Measurements from ENCODE around the gene CACNA1C. TPM values are rescaled to one million over a fixed set of nuclear protein-coding genes. Genes with fewer than 3 reads are reported as not detected.

The CACNA1C gene
- total and polyA plus RNA-seq, 4 donors = 4.3 to 114 (median 46.3) TPM

DNA sequence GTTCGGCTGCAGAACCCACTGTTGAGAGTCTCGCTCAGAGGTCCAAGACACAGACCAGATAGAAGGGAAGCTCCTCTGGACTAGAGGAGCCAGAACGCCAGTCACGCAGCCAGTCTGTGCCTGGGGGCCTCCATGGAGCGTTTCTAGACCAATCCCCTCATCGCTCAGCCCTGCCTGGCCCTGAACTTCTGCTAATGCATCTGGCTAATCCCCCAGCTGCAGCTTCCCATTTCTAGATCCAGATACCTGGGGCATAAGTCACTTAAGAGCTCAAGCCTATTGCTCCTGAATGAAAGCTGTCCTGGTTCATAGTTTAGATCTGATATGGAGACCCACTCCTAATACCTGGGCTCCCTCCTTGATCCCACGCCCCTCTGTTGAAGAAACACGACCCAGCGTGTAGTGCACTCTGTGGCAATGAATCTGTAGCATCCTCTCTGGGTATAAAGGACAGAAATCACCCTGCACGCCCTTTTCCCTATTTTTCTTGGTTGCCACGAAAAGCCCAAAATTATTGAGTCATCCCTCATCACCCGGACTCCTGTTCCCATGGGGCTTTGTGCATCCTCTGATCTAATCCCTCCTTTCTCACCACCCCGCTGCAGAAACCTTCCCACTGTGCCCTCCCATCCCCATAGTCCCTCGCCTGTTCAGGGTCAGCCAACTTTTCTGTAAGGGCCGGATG is 400.4 kb downstream of the CACNA1C start:
- intact Hi-C loops (cut with DNase I) = no loop called here
- peaks cover 0 to 2% of the 10 kb centered on the region in 2 donors for H3K36me3 ChIP-seq (ENCODE audit: control insufficient read depth in 1 of 2, insufficient read depth in 2 of 2, low read length in 1 of 2)
- H3K27ac ChIP-seq (ENCODE audit: low read depth in 1 of 2, low read length in 2 of 2) = no peak overlapping the region
- no peaks in the 10 kb centered on the region for H3K9me3 ChIP-seq (ENCODE audit: control insufficient read depth, low read length)
- no peaks in the 10 kb centered on the region for H3K27me3 ChIP-seq (ENCODE audit: control insufficient read depth in 1 of 2, insufficient read depth in 2 of 2, low read length in 1 of 2)
- H3K4me1 ChIP-seq (ENCODE audit: control insufficient read depth in 1 of 2, insufficient read depth in 2 of 2, low read length in 2 of 2) = no peaks in the 10 kb centered on the region
- no peak for DNase-seq
- no peak for ATAC-seq (ENCODE audit: low FRiP score)
- WGBS, 2 donors = 82% methylated on average over 15 of the region's 15 CpGs
- H3K4me3 ChIP-seq (ENCODE audit: low read length in 2 of 2) = no peak overlapping the region

DNA sequence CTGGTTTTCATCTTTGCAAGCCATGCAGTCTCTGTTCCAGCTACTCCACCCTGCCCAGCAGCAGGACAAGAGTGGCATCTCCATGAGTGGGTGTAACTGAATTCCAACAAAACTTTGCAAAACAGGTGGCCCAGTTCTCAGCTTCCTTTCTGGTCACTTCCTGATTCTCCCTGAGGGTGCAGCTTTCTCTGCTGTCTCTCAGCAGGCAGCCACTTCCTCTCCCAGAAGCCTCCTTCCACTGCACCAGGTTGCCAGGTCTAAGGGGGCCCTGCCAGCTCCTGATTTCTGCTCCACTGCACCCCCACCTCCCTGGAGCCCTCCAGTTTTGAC is 400.9 kb downstream of the CACNA1C start:
- intact Hi-C loops (cut with DNase I) = no loop called here
- Histone ChIP-seq H3K9me3 (ENCODE audit: control insufficient read depth, low read length) (no peaks in the 10 kb centered on the region), H3K27ac (ENCODE audit: low read depth in 1 of 2, low read length in 2 of 2) (no peak overlapping the region), H3K4me1 (ENCODE audit: control insufficient read depth in 1 of 2, insufficient read depth in 2 of 2, low read length in 2 of 2) (no peaks in the 10 kb centered on the region), H3K4me3 (ENCODE audit: low read length in 2 of 2) (no peak overlapping the region), H3K27me3 (ENCODE audit: control insufficient read depth in 1 of 2, insufficient read depth in 2 of 2, low read length in 1 of 2) (no peaks in the 10 kb centered on the region), H3K36me3 (ENCODE audit: control insufficient read depth in 1 of 2, insufficient read depth in 2 of 2, low read length in 1 of 2) (peaks cover 0 to 3% of the 10 kb centered on the region in 2 donors)
- no peak for DNase-seq
- ATAC-seq (ENCODE audit: low FRiP score) = no peak

DNA sequence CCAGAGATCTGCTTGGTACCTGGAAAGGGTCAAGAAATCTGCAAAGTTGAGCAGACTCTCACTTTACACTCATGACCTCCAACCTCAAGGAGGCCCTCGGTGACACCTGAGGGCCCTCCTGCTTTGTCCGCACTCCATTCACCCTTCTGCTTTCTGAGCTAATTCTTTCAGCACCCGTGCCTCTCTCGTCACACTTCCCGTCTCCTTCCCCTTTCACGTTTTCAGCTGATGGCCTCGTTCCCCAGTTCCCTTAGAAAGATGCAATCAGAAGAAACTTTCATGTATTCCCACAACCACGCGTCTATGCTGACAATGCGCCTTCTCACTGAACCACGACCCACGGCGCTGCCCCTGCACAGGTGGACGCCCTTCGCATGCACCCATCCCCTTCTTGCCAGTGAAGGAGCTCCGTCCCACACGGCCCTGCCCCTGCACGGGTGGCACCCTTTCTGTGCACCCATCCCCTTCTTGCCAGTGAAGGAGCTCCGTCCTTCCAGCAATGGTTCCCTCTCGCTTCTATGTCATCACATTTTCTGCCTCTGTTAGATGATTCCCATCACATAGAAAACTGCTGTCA is 401.9 kb downstream of the CACNA1C start:
- H3K36me3 ChIP-seq (ENCODE audit: control insufficient read depth in 1 of 2, insufficient read depth in 2 of 2, low read length in 1 of 2) = peaks cover 0 to 3% of the 10 kb centered on the region in 2 donors
- ATAC-seq (ENCODE audit: low FRiP score) = no peak
- no peaks in the 10 kb centered on the region for H3K4me1 ChIP-seq (ENCODE audit: control insufficient read depth in 1 of 2, insufficient read depth in 2 of 2, low read length in 2 of 2)
- intact Hi-C loops (cut with DNase I) = no loop called here
- H3K9me3 ChIP-seq (ENCODE audit: control insufficient read depth, low read length) = no peaks in the 10 kb centered on the region
- DNase-seq = no peak
- no peaks in the 10 kb centered on the region for H3K27me3 ChIP-seq (ENCODE audit: control insufficient read depth in 1 of 2, insufficient read depth in 2 of 2, low read length in 1 of 2)
- 88 to 89% methylated on average over 20 of the region's 20 CpGs for WGBS, 2 donors
- no peak overlapping the region for H3K4me3 ChIP-seq (ENCODE audit: low read length in 2 of 2)
- H3K27ac ChIP-seq (ENCODE audit: low read depth in 1 of 2, low read length in 2 of 2) = no peak overlapping the region

DNA sequence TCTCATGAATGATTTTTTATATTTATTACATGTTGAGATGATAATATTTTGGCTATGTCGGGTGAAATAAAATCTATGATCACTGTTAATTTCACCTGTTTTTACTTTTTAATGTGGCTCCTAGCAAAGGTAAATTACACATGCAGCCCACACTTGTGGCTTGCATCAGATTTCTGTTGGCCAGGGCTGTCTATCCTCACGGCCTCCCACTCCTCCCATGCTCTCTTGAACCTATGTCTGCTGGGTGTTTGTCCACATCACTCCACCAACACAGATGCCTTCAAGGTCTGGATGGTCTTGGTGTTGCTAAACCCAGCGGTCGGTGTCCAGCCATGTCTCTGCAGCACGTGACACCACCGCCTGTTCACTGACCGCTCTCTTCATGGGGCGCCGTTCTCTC is 402.6 kb downstream of the CACNA1C start:
- DNase-seq = no peak
- 95 to 97% methylated on average over 9 of the region's 9 CpGs for WGBS, 2 donors
- Histone ChIP-seq H3K9me3 (ENCODE audit: control insufficient read depth, low read length) (no peaks in the 10 kb centered on the region), H3K27me3 (ENCODE audit: control insufficient read depth in 1 of 2, insufficient read depth in 2 of 2, low read length in 1 of 2) (no peaks in the 10 kb centered on the region), H3K4me1 (ENCODE audit: control insufficient read depth in 1 of 2, insufficient read depth in 2 of 2, low read length in 2 of 2) (no peaks in the 10 kb centered on the region), H3K27ac (ENCODE audit: low read depth in 1 of 2, low read length in 2 of 2) (no peak overlapping the region), H3K4me3 (ENCODE audit: low read length in 2 of 2) (no peak overlapping the region), H3K36me3 (ENCODE audit: control insufficient read depth in 1 of 2, insufficient read depth in 2 of 2, low read length in 1 of 2) (peaks cover 0 to 3% of the 10 kb centered on the region in 2 donors)
- no peak for ATAC-seq (ENCODE audit: low FRiP score)
- intact Hi-C loops (cut with DNase I) = no loop called here

DNA sequence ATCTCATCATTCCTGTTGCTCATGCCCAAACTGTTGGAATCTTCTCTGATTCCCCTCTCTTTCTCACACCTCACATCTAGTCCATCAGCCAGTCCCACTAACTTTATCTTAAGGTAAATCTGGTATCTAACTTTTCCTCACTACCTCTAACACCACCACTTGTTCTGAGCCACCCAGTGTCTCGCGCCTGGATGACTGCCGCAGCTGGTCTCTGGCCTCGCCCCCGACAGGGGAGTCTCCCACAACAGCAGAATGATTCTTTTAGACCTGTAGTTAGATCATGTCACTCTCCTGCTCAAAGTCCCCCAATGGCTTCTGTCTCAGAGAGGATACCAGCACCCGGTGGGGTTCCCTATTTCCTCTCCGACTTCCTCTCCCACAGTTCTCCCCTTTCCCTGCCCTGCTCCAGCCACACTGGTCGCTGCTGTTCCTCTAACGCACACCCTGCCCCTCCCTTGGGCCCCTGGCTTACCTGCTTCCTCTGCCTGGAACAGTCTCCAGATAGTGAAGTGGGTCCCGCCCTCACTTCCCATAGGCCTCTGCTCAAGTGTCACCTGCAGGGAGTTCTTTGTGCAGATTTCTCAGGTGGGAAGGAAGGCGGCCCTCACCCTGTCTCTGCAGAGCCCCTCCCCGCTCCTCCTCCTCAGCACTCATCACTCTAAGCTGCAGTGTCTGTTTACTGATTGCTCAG is 403.5 kb downstream of the CACNA1C start:
- WGBS, 2 donors = 86 to 94% methylated on average over 12 of the region's 12 CpGs
- H3K9me3 ChIP-seq (ENCODE audit: control insufficient read depth, low read length) = no peaks in the 10 kb centered on the region

DNA sequence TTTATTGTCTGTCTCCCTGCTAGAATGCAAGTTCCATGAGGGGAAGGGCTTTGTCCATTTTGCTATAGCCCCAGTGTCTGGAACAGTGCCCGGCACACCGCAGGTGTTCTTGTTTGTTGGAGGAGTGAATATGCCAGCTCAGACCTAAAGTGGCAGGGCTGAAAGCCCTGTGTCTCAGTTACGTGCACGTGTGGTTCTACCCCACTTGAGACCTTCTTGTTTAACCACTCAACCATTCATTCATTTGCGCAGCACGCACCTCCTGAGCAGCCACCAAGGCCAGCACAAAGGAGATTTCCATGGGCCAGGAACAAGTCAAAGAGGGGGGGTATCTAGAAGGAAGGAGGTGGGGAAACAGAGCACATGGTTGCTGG is 404.0 kb downstream of the CACNA1C start:
- Histone ChIP-seq H3K9me3 (ENCODE audit: control insufficient read depth, low read length) (no peaks in the 10 kb centered on the region), H3K27me3 (ENCODE audit: control insufficient read depth in 1 of 2, insufficient read depth in 2 of 2, low read length in 1 of 2) (no peaks in the 10 kb centered on the region), H3K36me3 (ENCODE audit: control insufficient read depth in 1 of 2, insufficient read depth in 2 of 2, low read length in 1 of 2) (peaks cover 0 to 3% of the 10 kb centered on the region in 2 donors), H3K27ac (ENCODE audit: low read depth in 1 of 2, low read length in 2 of 2) (no peak overlapping the region), H3K4me1 (ENCODE audit: control insufficient read depth in 1 of 2, insufficient read depth in 2 of 2, low read length in 2 of 2) (no peaks in the 10 kb centered on the region), H3K4me3 (ENCODE audit: low read length in 2 of 2) (no peak overlapping the region)
- WGBS, 2 donors = 91 to 92% methylated on average over 6 of the region's 6 CpGs
- intact Hi-C loops (cut with DNase I) = no loop called here
- no peak for ATAC-seq (ENCODE audit: low FRiP score)
- DNase-seq = no peak

More for the DNA sequence above, 403.5 kb downstream of the CACNA1C start:
- DNase-seq = no peak
- Histone ChIP-seq H3K27me3 (ENCODE audit: control insufficient read depth in 1 of 2, insufficient read depth in 2 of 2, low read length in 1 of 2) (no peaks in the 10 kb centered on the region), H3K27ac (ENCODE audit: low read depth in 1 of 2, low read length in 2 of 2) (no peak overlapping the region), H3K4me1 (ENCODE audit: control insufficient read depth in 1 of 2, insufficient read depth in 2 of 2, low read length in 2 of 2) (no peaks in the 10 kb centered on the region), H3K36me3 (ENCODE audit: control insufficient read depth in 1 of 2, insufficient read depth in 2 of 2, low read length in 1 of 2) (peaks cover 0 to 3% of the 10 kb centered on the region in 2 donors), H3K4me3 (ENCODE audit: low read length in 2 of 2) (no peak overlapping the region)
- no peak for ATAC-seq (ENCODE audit: low FRiP score)
- intact Hi-C loops (cut with DNase I) = no loop called here

DNA sequence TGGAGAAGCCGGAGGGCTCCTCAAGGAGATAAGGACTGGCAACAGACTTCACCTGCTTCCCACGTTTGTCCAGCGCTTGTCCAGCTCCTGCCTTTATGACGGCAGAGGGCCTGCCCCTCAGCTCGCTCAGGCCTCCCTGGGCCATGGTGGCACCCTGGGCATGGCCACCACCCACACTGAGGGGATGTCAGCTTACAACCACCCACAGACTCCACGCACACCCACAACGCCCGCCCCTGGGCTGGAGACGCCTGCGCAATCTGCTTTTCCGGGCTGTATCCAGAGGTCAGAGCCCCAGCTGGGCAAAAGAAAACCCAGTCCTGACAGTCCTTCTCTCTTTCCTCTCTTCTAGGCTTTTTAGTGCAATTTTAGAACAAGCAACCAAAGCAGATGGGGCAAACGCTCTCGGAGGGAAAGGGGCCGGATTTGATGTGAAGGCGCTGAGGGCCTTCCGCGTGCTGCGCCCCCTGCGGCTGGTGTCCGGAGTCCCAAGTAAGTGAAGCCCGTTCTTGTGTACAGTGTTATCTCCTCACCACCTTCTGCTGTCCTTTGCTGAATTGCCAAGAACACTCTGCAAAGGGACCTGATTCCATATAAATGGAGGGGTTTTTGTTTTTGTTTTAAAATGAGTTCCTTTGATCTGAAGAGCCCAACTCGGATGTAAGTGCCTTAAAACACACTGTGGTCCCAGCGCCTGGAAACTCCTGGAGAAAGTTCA is 404.6 kb downstream of the CACNA1C start:
- DNase-seq = no peak
- WGBS, 2 donors = 85 to 90% methylated on average over 23 of the region's 23 CpGs
- Histone ChIP-seq H3K4me1 (ENCODE audit: control insufficient read depth in 1 of 2, insufficient read depth in 2 of 2, low read length in 2 of 2) (no peaks in the 10 kb centered on the region), H3K36me3 (ENCODE audit: control insufficient read depth in 1 of 2, insufficient read depth in 2 of 2, low read length in 1 of 2) (peaks cover 0 to 3% of the 10 kb centered on the region in 2 donors), H3K27ac (ENCODE audit: low read depth in 1 of 2, low read length in 2 of 2) (no peak overlapping the region), H3K27me3 (ENCODE audit: control insufficient read depth in 1 of 2, insufficient read depth in 2 of 2, low read length in 1 of 2) (no peaks in the 10 kb centered on the region), H3K9me3 (ENCODE audit: control insufficient read depth, low read length) (no peaks in the 10 kb centered on the region), H3K4me3 (ENCODE audit: low read length in 2 of 2) (no peak overlapping the region)
- ATAC-seq (ENCODE audit: low FRiP score) = no peak
- intact Hi-C loops (cut with DNase I) = no loop called here

DNA sequence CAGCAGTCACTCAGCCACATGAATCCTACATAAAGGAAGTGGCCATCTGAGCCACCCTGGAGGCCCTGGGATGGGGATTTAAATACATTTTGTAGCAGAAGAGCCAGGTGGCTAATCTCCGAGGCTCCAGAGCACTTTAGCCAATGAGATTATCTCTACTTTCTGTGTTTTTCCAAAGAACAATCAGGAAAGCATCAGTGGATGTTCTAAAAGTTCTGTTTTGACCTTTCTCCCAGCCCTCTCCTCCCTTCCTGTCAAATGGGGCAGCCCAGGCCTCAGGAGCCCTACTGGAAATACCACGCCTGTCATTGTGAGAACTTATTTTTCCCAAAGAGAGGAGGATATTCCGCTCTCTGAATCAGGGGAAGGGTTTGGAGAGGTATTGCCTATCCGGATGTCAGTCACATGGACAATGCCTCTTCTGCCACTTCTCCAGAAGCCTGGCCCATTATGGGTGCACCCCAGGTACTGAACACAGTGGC is 405.2 kb downstream of the CACNA1C start:
- DNase-seq = no peak
- no peaks in the 10 kb centered on the region for H3K4me1 ChIP-seq (ENCODE audit: control insufficient read depth in 1 of 2, insufficient read depth in 2 of 2, low read length in 2 of 2)
- H3K4me3 ChIP-seq (ENCODE audit: low read length in 2 of 2) = no peak overlapping the region
- H3K9me3 ChIP-seq (ENCODE audit: control insufficient read depth, low read length) = no peaks in the 10 kb centered on the region
- intact Hi-C loops (cut with DNase I) = no loop called here
- H3K27me3 ChIP-seq (ENCODE audit: control insufficient read depth in 1 of 2, insufficient read depth in 2 of 2, low read length in 1 of 2) = no peaks in the 10 kb centered on the region
- no peak for ATAC-seq (ENCODE audit: low FRiP score)
- no peak overlapping the region for H3K27ac ChIP-seq (ENCODE audit: low read depth in 1 of 2, low read length in 2 of 2)
- WGBS, 2 donors = 90 to 94% methylated on average over 4 of the region's 4 CpGs
- peaks cover 0 to 3% of the 10 kb centered on the region in 2 donors for H3K36me3 ChIP-seq (ENCODE audit: control insufficient read depth in 1 of 2, insufficient read depth in 2 of 2, low read length in 1 of 2)
